K562 (cell line): ENCODE measurements around the gene CDT1. TPM values are rescaled to one million over a fixed set of nuclear protein-coding genes. Genes with fewer than 3 reads are reported as not detected.

Experiments used
- BCL6 ChIP-seq: fragments of 250-450 bp; sonication (Bioruptor Pico); IDR thresholded peaks from 2 replicates; pipeline ENCODE4 v1.4.0; 2020
- CHD1 ChIP-seq: fragments of 200-600 bp; sonication (generic); IDR thresholded peaks from one replicate; pipeline ENCODE4 v1.6.1; 2012; ENCODE audit warnings: mild to moderate bottlenecking, moderate library complexity, low read length, inconsistent platforms
- CREM ChIP-seq: IDR thresholded peaks from 2 replicates; pipeline ENCODE4 v1.6.1; 2014; ENCODE audit warnings: antibody characterized with exemption, low read depth
- ERF ChIP-seq: fragments of 450-650 bp; formaldehyde crosslinking; IDR thresholded peaks from 2 replicates; pipeline ENCODE4 v1.4.0; 2020; ENCODE audit warnings: mild to moderate bottlenecking, mixed read lengths
- JUN ChIP-seq, 2 experiments: sonication (generic) in 1 of 2; formaldehyde crosslinking in 1 of 2; IDR thresholded peaks; 2 replicates each; pipeline versions ENCODE4 v1.6.1 to v1.8.0; 2012 to 2022; ENCODE audit warnings: borderline replicate concordance in 2 of 2, mild to moderate bottlenecking in 2 of 2, improper control_type of control experiment in 1 of 2, low read depth in 1 of 2, low read length in 1 of 2, missing genetic modification reagents in 1 of 2
- KDM1A ChIP-seq, 2 experiments: fragments of 450-650 bp; IDR thresholded peaks; 2 replicates each; pipeline ENCODE4 v1.6.1; 2016; ENCODE audit warnings: mild to moderate bottlenecking in 2 of 2
- MBD2 ChIP-seq: sonication (generic); IDR thresholded peaks from 2 replicates; pipeline ENCODE4 v1.6.1; 2016; ENCODE audit warnings: low read depth, borderline replicate concordance
- NCOA2 ChIP-seq, 2 experiments: fragments of 450-650 bp; IDR thresholded peaks; 2 replicates each; pipeline ENCODE4 v1.6.1; 2018; ENCODE audit warnings: mild to moderate bottlenecking in 2 of 2, moderate library complexity in 1 of 2; ENCODE audit not compliant: partially characterized antibody in 2 of 2
- NEUROD1 ChIP-seq: fragments of 150-350 bp; IDR thresholded peaks from 2 replicates; pipeline ENCODE4 v1.6.1; 2014; ENCODE audit warnings: borderline replicate concordance, low read length, low read depth; ENCODE audit not compliant: partially characterized antibody
- NR3C1 ChIP-seq: sonication (generic); formaldehyde crosslinking; IDR thresholded peaks from 2 replicates; pipeline ENCODE4 v1.8.1; 2022; ENCODE audit warnings: missing genetic modification reagents
- PHF21A ChIP-seq: fragments of 450-650 bp; IDR thresholded peaks from 2 replicates; pipeline ENCODE4 v1.6.1; 2017; ENCODE audit warnings: low read depth, borderline replicate concordance
- RBM14 ChIP-seq: fragments of 200-400 bp; formaldehyde crosslinking; IDR thresholded peaks from 2 replicates; pipeline ENCODE4 v1.6.1; 2018; ENCODE audit warnings: low read depth, mild to moderate bottlenecking, low read length, moderate library complexity, borderline replicate concordance; ENCODE audit not compliant: insufficient read depth
- SMAD3 ChIP-seq: fragments of 450-650 bp; formaldehyde crosslinking; conservative IDR thresholded peaks from 2 replicates; pipeline ENCODE4 v1.4.0; 2020; ENCODE audit warnings: mild to moderate bottlenecking
- STAG1 ChIP-seq: sonication (generic); formaldehyde crosslinking; IDR thresholded peaks from 2 replicates; pipeline ENCODE4 v1.5.0; 2020; ENCODE audit warnings: missing genetic modification reagents, borderline replicate concordance
- XRCC5 ChIP-seq: fragments of 200-400 bp; formaldehyde crosslinking; IDR thresholded peaks from 2 replicates; pipeline ENCODE4 v1.6.1; 2017; ENCODE audit warnings: low read depth, mild to moderate bottlenecking, low read length
- ZBTB8A ChIP-seq: fragments of 450-650 bp; IDR thresholded peaks from 2 replicates; pipeline ENCODE4 v1.6.1; 2018; ENCODE audit warnings: mild to moderate bottlenecking, moderate library complexity; ENCODE audit not compliant: partially characterized antibody
- ZC3H8 ChIP-seq: fragments of 450-650 bp; IDR thresholded peaks from 2 replicates; pipeline ENCODE4 v1.6.1; 2017
- ZFPM2 ChIP-seq: fragments of 250-450 bp; sonication (Bioruptor Pico); IDR thresholded peaks from 2 replicates; pipeline ENCODE4 v1.5.1; 2022; ENCODE audit warnings: mild to moderate bottlenecking
- ZNF174 ChIP-seq: fragments of 250-450 bp; sonication (Bioruptor Pico); IDR thresholded peaks from 2 replicates; pipeline ENCODE4 v1.4.0; 2020; ENCODE audit warnings: mild to moderate bottlenecking
- ZNF354B ChIP-seq: fragments of 250-450 bp; sonication (Bioruptor Pico); IDR thresholded peaks from 2 replicates; pipeline ENCODE4 v1.4.0; 2020
- ZNF583 ChIP-seq: fragments of 250-450 bp; sonication (Bioruptor Pico); IDR thresholded peaks from 2 replicates; pipeline ENCODE4 v1.4.0; 2020
- polyA plus RNA-seq, 8 experiments: library from polyadenylated mRNA; depleted of rRNA in 4 of 8; stranded (reverse) in 5 of 8; unstranded in 3 of 8; fragments of >200 nt; fragmentation: Nextera tagmentation in 2 of 8; fragmentation: Illumina TruSeq in 1 of 8; extraction: Ambion mirVana in 2 of 8; extraction: Trizol in 1 of 8; gene quantifications; 2 replicates each; pipeline versions ENCODE4 v1.2.1 to v1.2.3, GENCODE V29; 2011 to 2014; ENCODE audit warnings: inconsistent platforms in 1 of 8, missing spikeins in 1 of 8
- total RNA-seq, 7 experiments: library from RNA; depleted of rRNA in 6 of 7; stranded (reverse); fragments of >200 nt in 6 of 7; fragmentation: Illumina TruSeq in 2 of 7; extraction: Trizol in 2 of 7; gene quantifications; 2 replicates each; pipeline versions ENCODE4 v1.2.1 to v1.2.3, GENCODE V29; 2011 to 2021; ENCODE audit warnings: low replicate concordance in 1 of 7
- TF ChIP-seq, protein P1 (sequence below): sonication (generic); formaldehyde crosslinking; IDR thresholded peaks from 2 replicates; pipeline ENCODE4 v1.8.0; 2023; ENCODE audit warnings: mild to moderate bottlenecking, missing genetic modification reagents
- TF ChIP-seq, protein P2 (sequence below): IDR thresholded peaks from 2 replicates; pipeline ENCODE4 v1.6.1; 2016; ENCODE audit warnings: missing genetic modification characterization, missing compliant biosample characterization
- TF ChIP-seq, protein P3 (sequence below): sonication (generic); formaldehyde crosslinking; IDR thresholded peaks from 2 replicates; pipeline ENCODE4 v1.8.0; 2022; ENCODE audit warnings: mild to moderate bottlenecking, missing genetic modification reagents
- TF ChIP-seq, protein P4 (sequence below): fragments of 200-800 bp; sonication (Bioruptor generic); IDR thresholded peaks from 2 replicates; pipeline ENCODE4 v1.6.1; 2017; ENCODE audit warnings: missing genetic modification characterization, missing compliant biosample characterization

The CDT1 gene
- total and polyA plus RNA-seq, 9 of the 15 experiments (the other 6 are each of a cell fraction or from before 2014, with no cell fraction given): 0.92 to 178 (median 14.2) TPM

DNA sequence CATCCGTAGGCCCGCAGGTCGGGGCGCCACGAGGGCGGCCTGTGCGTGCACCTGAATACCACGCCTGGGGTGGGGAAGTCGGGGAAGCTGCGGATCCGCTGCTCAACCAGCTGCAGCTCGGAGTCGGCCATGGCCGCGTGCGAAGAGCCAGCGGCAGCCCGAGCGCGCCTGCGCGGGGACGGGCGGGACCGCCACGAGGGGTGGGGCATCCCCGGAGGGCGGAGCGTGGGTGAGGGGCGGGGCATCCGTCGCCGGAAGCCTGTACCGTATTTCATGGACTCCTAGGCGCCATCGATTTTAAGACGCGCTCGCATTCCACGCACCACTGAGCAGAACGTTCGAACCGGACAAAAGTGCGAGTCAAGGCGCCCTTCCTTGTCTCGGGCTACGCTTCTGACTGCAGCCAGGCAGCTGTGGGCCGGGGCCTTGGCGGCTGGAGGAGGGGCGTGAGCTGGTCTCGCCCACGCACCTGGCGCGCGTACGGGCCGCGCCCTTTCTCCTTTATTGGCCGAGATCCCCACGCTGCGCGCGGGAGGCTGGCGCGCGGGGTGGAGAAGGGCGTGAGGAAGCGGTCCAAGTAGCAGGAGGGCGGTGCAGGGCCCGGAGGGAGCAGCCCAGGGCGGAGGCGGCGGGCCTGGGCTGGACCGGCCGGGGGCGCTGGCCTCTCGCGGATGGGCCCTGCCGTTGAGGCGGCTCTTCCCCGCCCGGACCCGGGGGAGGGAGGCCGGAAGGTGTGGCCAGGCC, 8.4 kb downstream of the CDT1 start, which contains the start of gene APRT (continued):
- TF ChIP-seq NEUROD1 (peak; percentile 34), ZC3H8 (no peak), STAG1 (CRISPR knock-in tag) (peak; percentile 98), ZNF174 (no peak), NR3C1 (CRISPR knock-in tag) (no peak), ZBTB8A (no peak), JUN (IDR thresholded peaks at IDR 0.05; ENCODE audit: borderline replicate concordance, low read depth, low read length) (no peak), JUN (CRISPR knock-in tag; IDR thresholded peaks at IDR 0.05; ENCODE audit: borderline replicate concordance) (peak; percentile 48; the same call in 1 of the 2 replicates), ERF (CRISPR knock-in tag) (no peak), PHF21A (0 out of 2 replicates have a peak, but pooled peaks have one; percentile 24), SMAD3 (CRISPR knock-in tag) (0 out of 2 replicates have a peak, but pooled peaks have one; percentile 27), BCL6 (no peak), ZNF583 (CRISPR knock-in tag) (no peak), ZFPM2 (no peak), CREM (peak; percentile 76), MBD2 (peak; percentile 59; the same call in 1 of the 2 replicates), RBM14 (no peak), ZNF354B (CRISPR knock-in tag) (no peak), KDM1A (IDR thresholded peaks at IDR 0.05) (no peak; a peak in 1 of 4 replicates), CHD1 (peak; percentile 13), NCOA2 (IDR thresholded peaks at IDR 0.05; ENCODE audit: partially characterized antibody in 2 of 2) (no peak), XRCC5 (peak; percentile 63; the same call in 1 of the 2 replicates)
- TF ChIP-seq, protein P1, sequence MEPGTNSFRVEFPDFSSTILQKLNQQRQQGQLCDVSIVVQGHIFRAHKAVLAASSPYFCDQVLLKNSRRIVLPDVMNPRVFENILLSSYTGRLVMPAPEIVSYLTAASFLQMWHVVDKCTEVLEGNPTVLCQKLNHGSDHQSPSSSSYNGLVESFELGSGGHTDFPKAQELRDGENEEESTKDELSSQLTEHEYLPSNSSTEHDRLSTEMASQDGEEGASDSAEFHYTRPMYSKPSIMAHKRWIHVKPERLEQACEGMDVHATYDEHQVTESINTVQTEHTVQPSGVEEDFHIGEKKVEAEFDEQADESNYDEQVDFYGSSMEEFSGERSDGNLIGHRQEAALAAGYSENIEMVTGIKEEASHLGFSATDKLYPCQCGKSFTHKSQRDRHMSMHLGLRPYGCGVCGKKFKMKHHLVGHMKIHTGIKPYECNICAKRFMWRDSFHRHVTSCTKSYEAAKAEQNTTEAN (CRISPR knock-in tag): 0 out of 2 replicates have a peak, but pooled peaks have one; percentile 50
- TF ChIP-seq, protein P2, sequence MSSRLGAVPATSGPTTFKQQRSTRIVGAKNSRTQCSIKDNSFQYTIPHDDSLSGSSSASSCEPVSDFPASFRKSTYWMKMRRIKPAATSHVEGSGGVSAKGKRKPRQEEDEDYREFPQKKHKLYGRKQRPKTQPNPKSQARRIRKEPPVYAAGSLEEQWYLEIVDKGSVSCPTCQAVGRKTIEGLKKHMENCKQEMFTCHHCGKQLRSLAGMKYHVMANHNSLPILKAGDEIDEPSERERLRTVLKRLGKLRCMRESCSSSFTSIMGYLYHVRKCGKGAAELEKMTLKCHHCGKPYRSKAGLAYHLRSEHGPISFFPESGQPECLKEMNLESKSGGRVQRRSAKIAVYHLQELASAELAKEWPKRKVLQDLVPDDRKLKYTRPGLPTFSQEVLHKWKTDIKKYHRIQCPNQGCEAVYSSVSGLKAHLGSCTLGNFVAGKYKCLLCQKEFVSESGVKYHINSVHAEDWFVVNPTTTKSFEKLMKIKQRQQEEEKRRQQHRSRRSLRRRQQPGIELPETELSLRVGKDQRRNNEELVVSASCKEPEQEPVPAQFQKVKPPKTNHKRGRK: no peak
- TF ChIP-seq, protein P3, sequence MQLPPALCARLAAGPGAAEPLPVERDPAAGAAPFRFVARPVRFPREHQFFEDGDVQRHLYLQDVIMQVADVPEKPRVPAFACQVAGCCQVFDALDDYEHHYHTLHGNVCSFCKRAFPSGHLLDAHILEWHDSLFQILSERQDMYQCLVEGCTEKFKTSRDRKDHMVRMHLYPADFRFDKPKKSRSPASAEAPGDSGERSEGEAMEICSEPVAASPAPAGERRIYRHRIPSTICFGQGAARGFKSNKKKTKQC: peak; percentile 17; the same call in 1 of the 2 replicates
- TF ChIP-seq, protein P4, sequence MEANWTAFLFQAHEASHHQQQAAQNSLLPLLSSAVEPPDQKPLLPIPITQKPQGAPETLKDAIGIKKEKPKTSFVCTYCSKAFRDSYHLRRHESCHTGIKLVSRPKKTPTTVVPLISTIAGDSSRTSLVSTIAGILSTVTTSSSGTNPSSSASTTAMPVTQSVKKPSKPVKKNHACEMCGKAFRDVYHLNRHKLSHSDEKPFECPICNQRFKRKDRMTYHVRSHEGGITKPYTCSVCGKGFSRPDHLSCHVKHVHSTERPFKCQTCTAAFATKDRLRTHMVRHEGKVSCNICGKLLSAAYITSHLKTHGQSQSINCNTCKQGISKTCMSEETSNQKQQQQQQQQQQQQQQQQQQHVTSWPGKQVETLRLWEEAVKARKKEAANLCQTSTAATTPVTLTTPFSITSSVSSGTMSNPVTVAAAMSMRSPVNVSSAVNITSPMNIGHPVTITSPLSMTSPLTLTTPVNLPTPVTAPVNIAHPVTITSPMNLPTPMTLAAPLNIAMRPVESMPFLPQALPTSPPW (CRISPR knock-in tag): peak; percentile 78
